HG03565 (cell line): Measurements from ENCODE around the gene CCDC112.
A peak's percentile ranks its signal among the peaks of the same experiment; 100 is the strongest.
"Not testable (repeated sequence)": the region's sequence is repeated elsewhere in the genome, so short reads cannot be mapped to it uniquely, and the experiment has no call there.

ENCODE experiments used
- ATAC-seq: cut with Tn5 transposase; IDR thresholded peaks from one replicate; pipeline ENCODE4 v1.9.1; 2021; ENCODE audit warnings: mild to moderate bottlenecking, moderate library complexity; ENCODE audit not compliant: unreplicated experiment

CCDC112 gene

DNA sequence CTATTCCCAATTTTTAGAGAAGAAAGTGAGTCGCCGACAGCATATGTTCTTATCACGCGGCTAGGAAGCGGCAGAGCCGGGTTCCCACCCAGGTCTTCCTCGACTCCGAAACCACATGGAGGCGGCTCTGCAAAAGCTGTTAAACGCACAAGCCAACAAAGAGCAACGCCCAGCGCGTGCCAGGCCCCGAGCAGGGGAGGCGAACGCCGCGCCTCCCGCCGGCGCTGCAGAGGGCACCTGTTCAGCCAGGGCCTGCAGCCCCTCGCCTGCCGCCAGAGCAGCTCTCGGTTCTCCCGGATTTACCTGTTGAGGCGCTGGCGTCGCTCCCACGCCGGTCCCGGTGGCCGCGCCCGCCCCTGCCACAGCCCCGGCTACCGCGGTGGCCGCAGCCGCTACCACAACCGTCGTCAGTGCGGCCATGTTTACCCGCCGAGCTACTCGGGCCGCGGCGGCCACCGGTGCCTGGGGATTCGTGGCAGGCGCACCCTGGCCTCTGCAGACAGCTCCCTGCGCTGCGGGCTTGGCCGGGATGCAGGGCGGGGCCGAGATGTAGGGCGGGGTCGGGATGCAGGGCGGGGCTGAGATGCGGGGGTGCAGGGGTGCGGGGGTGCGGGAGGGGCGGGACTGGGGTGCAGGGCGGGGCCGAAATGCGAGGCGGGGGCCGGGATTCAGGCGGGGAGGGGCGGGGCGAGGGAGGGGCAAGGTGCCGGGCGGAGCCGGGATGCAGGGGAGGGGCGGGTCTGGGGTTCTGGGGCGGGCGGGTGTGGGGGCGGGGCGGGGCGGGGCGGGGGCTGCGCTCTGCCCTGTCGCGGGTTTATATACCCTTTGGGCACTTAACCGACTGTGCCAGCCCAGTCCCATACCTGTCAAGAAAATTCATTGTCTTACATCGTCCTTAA is at the start of gene CCDC112:
TSS of gene CCDC112 (minus strand) at position 531 of the 899 bp plus-strand sequence. CDS start at position 420, 111 bp downstream.
- peak; percentile 61 for ATAC-seq

GRCh38 chr5:115345344-115345743 is 48.9 kb upstream of the CCDC112 start:
- no peak for ATAC-seq

DNA sequence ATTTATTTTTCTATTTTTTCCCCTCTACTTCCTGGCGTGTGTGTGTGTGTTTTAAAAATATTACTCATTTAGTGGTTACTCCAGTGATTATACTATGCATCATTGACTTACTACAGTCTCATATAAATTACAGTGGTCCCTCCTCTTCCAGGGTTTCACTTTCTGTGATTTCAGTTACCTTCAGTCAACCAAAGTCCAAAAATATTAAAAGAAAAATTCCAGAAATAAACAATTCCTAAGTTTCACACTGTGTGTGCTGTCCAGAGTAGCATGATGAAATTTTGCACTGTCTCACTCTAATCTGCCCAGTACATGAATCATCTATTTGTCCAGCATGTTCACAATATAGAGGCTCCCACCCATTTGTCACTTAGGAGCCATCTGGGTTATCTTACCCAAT is 47.4 kb upstream of the CCDC112 start:
- no peak for ATAC-seq

DNA sequence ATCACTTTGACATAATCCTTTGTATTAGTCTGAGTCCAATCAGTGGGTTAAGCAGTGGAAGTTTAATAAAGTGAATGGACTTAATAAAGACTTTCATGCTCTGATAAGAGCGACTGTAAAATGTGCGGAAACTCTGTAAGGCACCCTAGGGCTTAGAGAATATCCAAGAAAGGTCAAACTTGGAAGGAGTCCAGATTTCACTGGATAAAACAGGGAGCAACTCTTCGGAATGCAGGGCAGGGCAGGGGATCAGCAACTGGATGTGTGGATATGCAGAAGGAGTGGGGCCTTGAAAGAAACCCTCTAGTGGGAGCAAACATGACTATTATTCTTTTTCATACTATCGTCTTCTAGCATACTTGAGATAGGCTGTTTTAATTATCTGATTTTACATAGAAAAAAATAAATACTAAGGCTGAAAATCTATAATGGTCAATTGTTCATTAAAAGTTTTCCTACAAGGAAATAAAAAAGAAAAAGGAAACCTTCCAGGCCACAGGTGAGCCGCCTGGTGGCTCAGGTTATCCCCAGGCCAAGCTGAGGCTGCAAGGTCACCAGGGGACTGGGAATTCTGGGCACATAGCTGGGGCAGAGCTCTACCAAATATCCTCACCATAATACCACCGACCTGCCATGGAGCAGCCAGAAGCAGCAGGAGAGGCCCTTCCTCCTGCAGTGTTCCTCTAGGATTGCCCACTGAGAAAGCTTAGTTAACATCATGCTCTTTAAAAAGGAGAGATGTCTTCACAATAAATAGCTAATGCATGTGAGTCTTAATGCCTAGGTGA is 46.3 kb upstream of the CCDC112 start:
- no peak for ATAC-seq

DNA sequence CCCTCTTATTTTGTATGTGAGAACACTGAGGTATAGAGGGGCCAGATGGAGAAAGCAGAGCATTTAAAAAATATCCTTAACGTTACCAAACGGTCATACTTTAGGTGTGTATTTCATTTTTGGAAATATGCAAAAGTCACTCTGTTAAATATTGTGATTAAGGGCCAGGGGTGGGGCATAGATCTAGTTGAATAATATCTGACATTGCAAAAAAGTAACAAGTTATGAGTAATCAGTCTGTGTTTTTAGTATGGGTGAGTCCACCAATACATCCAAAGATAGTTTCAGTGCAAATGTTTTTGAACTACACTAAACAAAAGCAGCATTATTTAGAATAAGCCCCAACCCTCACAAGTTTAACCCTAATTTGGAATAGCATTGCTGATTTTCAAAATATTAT is 45.3 kb upstream of the CCDC112 start:
- ATAC-seq, result no peak

GRCh38 chr5:115338851-115339250 is 42.4 kb upstream of the CCDC112 start:
- ATAC-seq, result no peak

- ATAC-seq, result no peak
These were observed 41.4 kb upstream of the CCDC112 start for GRCh38 chr5:115337882-115338281.

- ATAC-seq, result no peak
These were observed 40.5 kb upstream of the CCDC112 start for GRCh38 chr5:115336964-115337363.

- ATAC-seq, result no peak
These were observed 39.8 kb upstream of the CCDC112 start for GRCh38 chr5:115336201-115336720.

GRCh38 chr5:115335301-115335700 is 38.8 kb upstream of the CCDC112 start:
- no peak for ATAC-seq

- no peak for ATAC-seq
These were observed 36.7 kb upstream of the CCDC112 start for GRCh38 chr5:115333164-115333563.

GRCh38 chr5:115330830-115331229 is 34.4 kb upstream of the CCDC112 start:
- ATAC-seq, result no peak

- ATAC-seq, result no peak
These were observed 33.0 kb upstream of the CCDC112 start for GRCh38 chr5:115329475-115329874.

- ATAC-seq, result not testable (repeated sequence)
These were observed 32.3 kb upstream of the CCDC112 start for GRCh38 chr5:115328617-115329274.

GRCh38 chr5:115325296-115325959 is 29.0 kb upstream of the CCDC112 start:
- ATAC-seq, result no peak

- ATAC-seq, result no peak
These were observed 27.6 kb upstream of the CCDC112 start for GRCh38 chr5:115324021-115324420.

- no peak for ATAC-seq
These were observed 26.3 kb upstream of the CCDC112 start for GRCh38 chr5:115322729-115323128.

DNA sequence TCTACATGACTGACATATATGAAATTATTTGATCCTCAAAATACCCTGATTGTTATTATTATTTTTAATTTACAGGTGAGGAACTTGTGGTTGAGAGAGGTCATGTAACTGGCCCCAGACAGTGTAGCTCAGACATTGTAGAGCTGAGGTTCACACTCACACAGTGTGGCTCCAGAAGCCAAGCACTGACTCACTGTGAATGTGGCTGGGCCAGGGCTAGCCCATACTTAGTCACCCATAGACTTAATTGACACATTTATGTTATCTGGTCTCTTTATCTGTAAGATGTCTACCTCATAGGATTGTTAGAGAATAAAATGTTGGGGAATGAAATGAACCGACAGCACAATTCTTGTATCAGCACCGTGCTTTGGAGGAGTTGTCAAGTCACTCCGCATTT is 24.9 kb upstream of the CCDC112 start:
- no peak for ATAC-seq

DNA sequence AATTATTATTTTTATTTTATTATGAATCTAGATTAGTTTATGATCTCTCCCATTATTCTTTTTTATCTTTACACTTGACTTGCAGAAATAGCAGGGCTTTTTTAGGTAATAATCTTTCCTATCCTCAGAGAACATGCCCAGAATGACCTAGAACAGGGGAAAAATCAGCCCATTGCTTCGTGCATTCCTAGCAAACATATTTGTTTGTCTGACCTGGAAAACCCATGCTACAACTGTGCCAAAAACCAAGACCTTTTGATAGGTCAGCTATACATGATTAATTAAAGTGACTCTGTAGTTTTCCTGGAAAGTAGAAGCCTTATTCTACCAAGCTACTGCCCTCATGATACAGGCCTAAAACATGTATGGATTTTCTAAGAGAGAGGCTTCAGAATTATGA is 24.1 kb upstream of the CCDC112 start:
- ATAC-seq, result no peak

GRCh38 chr5:115320006-115320405 is 23.6 kb upstream of the CCDC112 start:
- no peak for ATAC-seq

GRCh38 chr5:115319007-115319406 is 22.6 kb upstream of the CCDC112 start:
- no peak for ATAC-seq
